GM13976 (cell line): Measurements from ENCODE around the gene RPL32.
"Not testable (repeated sequence)": the region's sequence is repeated elsewhere in the genome, so short reads cannot be mapped to it uniquely, and the experiment has no call there.

Experiments used
- DNase-seq: peaks from one replicate; pipeline ENCODE4 v3.0.0; 2012; ENCODE audit warnings: low spot score
- in situ Hi-C: fragments of 300-500 bp; cut with MboI; formaldehyde crosslinking; loops from one replicate; pipeline ENCODE4 v1.12.0; 2022; ENCODE audit warnings: low sequenced_read_pairs, mixed read lengths, inconsistent platforms; ENCODE audit not compliant: unreplicated experiment
- TF ChIP-seq, protein P1 (sequence below): IDR thresholded peaks from 2 replicates; pipeline ENCODE4 v1.5.1; 2012; ENCODE audit warnings: borderline replicate concordance, mild to moderate bottlenecking; ENCODE audit not compliant: insufficient read depth; ENCODE audit errors: extremely low read depth, missing control alignments, control extremely low read depth

The RPL32 gene

DNA sequence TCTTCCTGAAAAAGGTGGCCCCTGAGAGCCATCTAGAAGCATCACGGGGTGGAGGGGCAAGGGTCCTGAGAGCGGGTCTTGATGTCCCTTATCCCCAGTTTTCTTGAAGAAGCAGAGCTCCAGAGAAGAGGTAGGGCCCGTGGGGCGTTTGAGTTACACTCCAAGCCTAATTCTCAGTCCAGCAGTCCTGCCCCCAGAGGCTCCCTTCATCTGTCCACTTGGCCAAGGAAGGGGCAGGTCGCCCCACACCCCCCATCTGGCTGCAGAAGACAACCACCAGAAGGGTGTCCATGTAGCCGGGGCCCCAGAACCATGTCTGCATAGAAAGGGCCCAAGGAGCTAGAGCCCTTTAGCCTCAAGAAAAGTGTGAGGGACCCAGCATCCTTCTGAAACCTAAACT, 25.5 kb upstream of the RPL32 start:
- in situ Hi-C loops, result no loop called here
- DNase-seq, result no peak
- TF ChIP-seq, protein P1, sequence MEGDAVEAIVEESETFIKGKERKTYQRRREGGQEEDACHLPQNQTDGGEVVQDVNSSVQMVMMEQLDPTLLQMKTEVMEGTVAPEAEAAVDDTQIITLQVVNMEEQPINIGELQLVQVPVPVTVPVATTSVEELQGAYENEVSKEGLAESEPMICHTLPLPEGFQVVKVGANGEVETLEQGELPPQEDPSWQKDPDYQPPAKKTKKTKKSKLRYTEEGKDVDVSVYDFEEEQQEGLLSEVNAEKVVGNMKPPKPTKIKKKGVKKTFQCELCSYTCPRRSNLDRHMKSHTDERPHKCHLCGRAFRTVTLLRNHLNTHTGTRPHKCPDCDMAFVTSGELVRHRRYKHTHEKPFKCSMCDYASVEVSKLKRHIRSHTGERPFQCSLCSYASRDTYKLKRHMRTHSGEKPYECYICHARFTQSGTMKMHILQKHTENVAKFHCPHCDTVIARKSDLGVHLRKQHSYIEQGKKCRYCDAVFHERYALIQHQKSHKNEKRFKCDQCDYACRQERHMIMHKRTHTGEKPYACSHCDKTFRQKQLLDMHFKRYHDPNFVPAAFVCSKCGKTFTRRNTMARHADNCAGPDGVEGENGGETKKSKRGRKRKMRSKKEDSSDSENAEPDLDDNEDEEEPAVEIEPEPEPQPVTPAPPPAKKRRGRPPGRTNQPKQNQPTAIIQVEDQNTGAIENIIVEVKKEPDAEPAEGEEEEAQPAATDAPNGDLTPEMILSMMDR, result no peak

DNA sequence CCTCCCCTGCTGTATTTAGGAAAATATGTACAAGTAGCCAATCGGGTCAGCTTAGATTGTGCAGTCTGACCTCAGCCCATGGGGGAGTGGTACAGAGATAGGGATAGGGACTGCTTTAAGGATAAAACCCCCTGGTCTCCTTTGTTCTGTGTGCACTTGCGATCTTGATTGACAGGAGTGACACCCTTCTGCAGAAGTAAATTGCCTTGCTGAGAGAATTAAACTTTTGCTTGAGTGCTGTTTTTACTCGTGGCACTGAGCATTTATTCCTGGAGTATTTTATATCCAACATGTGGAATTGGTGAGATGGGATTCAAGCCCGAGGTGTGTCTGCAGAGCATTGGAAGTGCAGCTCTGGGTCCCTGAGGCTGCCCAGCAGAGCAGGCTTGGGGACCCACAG, 23.9 kb upstream of the RPL32 start:
- TF ChIP-seq, protein P1, result no peak
- no peak for DNase-seq
- in situ Hi-C loops, result no loop called here

DNA sequence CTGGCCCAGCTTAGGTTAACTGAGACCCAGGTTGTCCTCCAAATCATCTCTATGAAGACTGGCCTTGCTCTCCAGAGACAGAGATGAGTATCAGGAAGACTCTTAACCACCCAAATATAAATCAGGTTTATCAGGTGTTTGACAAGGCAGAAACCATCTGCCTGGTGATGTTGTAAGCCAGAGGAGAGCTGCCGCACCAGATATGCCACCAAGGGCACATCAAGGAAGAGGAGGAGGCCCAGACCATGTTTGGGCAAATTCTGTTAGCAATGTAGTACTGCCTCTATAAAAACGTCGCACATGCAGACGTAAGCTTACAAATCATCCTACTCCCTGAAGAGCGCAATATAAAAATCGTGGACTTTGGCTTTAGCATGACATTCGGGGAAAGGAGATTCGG, 21.0 kb upstream of the RPL32 start:
- TF ChIP-seq, protein P1, result no peak
- DNase-seq, result no peak
- in situ Hi-C loops, result loop anchor here (5.0 kb wide), 1 partner anchor 35 kb away; no protein-coding TSS in a partner anchor

DNA sequence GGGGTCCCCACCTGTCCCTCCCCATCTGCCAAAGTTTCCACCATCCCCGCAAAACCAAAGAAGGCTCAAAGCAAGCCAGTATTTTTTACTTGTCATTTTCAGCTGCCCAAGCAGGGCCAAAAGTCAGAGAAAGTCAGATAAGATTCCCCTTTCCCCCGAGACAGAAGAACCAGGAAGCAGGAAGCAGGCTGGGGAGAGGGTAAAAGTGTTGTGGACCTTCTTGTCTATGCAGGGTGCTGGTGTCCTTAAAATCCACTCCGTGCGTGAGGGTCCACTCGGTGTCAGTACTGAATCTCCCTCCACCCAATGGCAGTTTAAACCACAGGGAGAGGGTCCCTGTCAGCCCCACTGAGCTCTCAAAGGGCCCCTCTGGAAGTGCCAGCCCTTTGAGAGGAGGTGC, 20.2 kb upstream of the RPL32 start:
- in situ Hi-C loops, result loop anchor here (5.0 kb wide), 1 partner anchor 36 kb away; no protein-coding TSS in a partner anchor
- TF ChIP-seq, protein P1, result no peak
- no peak for DNase-seq

DNA sequence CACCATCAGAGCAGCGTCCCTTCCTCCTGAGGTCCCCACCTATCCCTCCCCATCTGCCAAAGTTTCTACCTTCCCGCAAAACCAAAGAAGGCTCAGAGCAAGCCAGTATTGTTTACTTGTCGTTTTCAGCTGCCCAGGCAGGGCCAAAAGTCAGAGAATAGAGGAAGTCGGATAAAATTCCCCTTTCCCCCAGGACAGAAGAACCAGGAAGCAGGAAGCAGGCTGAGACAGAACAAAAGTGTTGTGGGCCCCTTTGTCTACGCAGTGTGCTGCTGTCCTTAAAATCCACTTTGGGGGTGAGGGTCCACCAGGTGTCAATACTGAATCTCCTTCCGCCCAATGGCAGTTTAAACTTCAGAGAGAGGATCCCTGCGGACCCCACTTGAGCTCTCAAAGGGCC, 18.5 kb upstream of the RPL32 start:
- TF ChIP-seq, protein P1, result no peak
- in situ Hi-C loops, result loop anchor here (5.0 kb wide), 1 partner anchor 37 kb away; no protein-coding TSS in a partner anchor
- no peak for DNase-seq

DNA sequence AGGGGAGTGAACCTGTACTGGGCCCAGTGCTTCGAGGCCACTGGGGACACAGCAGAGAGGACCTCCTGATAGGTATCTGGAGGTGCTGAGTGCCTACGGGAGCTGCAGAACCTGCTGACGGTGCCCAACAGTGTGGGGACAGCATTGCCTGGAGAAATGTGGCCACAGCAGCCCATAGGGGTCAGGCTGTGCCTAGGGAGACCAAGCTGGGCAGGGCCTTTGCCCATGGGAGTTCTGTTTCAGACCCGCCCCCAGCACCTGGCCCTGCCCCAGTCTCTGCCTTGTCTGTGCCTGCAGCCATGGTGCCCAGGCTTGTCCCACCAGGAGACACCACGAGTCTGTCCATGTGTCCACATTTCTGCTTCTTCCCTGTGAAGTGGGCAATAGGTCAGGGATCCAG, 15.3 kb upstream of the RPL32 start:
- in situ Hi-C loops, result no loop called here
- DNase-seq, result no peak
- TF ChIP-seq, protein P1, result no peak

DNA sequence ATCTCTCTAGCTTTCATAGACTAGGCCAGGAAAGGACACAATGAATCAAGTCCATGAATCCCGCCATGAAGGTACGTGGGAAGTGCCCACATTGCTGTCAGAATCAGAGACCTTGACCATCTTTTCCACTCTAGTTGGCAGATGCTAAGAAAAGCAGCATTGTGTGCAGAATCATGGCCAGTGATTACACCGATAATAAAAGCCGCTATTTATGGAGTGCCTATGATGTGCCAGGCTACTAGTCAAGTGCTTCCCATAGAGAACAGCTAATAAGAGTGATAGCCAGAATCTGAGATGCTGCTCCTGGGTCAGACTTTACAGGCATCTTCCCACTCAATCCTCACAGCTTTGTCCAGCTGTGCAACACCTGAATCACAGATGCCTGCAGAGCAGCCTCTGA, 13.2 kb upstream of the RPL32 start:
- no peak for DNase-seq
- in situ Hi-C loops, result no loop called here
- TF ChIP-seq, protein P1, result no peak

DNA sequence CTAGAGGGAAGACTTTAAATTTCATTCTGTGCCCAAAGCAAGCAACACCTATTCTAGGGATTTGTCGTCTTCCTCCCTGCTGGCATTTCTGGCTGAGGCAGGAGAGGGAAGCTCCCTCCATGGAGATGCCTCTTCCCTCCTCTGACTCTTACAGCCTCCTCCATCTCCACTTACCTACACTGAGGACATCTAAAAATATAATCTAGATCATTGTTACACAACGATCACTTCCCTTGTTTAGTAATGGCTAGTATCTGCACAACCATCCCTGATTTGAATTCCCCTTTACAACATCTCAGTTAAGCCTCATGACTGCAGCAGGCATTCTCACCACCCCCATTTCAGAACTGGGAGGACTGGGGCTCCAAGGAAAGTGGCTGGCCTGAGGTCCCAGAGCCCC, 12.5 kb upstream of the RPL32 start:
- in situ Hi-C loops, DNase-seq: not testable (repeated sequence)
